Putamen (tissue), 1 donor: Measurements from ENCODE around the gene SRRM3.
"Not testable (repeated sequence)": the region's sequence is repeated elsewhere in the genome, so short reads cannot be mapped to it uniquely, and the experiment has no call there.

Source experiments
- DNase-seq: peaks from one replicate; pipeline ENCODE4 v3.0.0-alpha.2; 2016; ENCODE audit warnings: low spot score

Gene SRRM3

DNA sequence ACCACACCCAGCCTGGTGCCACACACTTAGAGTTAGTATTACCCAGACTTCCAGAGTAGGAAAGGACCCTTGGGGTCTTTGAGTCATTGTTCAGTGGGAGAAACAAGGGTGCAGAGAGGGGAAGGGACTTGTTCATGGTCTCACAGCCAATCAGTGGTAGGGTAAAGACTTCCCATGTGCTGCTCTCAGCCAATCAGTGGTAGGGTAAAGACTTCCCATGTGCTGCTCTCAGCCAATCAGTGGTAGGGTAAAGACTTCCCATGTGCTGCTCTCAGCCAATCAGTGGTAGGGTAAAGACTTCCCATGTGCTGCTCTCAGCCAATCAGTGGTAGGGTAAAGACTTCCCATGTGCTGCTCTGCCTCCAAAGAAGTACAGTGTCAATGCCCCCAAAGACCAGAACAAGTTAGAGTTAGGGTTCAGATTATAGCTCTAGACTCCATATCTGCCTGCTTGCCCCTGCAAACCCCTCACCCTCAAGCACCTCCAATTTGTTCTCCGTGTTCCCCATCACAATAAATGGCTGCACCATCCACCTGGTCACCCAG is 25.3 kb downstream of the SRRM3 start:
- not testable (repeated sequence) for DNase-seq

DNA sequence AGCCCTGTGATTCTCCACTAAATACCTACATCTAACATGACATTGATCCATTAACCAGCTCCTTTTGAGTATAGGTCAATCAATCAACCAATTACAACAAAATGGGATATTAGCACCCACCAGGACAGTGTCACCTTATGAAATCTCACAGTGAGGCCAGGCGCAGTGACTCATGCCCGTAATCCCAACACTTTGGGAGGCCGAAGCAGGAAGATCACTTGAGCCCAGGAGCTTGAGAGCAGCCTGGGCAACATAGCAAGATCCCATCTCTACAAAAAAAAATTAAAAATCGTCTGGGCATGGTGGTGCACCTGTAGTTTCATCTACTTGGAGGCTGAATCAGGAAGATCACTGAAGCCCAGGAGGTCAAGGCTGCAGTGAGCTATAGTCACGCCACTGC is 28.5 kb downstream of the SRRM3 start:
- no peak for DNase-seq

DNA sequence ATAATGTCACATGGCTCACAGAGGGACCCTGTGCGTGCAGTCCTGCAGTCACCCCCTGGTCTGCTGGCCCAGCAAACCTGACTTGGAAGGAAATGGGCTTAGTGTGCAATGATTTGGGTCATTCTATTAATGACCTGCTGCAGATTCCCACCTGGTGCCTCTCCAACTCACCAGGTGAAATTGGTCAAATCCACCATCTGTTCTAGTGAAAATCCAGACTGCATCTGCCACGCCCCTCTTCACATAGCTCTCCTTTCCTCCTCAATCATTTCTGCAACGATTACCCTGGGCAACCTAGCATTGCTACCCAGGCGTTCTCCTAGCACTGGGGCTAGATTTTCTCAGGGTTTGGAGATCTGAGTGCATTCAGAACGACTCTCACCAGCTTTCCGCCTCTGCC is 29.4 kb downstream of the SRRM3 start:
- no peak for DNase-seq

DNA sequence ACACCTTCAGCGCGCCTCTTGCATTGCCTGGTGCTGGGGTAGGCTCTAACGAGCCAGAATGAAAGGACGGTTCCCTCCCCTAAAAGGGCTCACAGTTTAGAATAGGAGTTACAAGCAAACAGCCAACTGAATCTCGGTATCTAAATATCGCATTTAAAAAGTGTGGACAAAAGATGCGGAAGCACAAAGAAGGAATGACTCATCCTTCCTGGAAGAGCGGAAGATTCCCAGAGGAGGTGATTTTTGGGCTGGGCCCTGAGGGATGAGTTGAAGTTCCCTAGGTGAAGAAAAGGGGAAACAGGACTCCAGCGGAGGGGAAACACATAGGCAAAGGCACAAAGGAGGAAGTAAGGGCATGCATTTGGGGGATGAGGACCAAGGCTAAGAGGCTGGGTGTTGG is 29.9 kb downstream of the SRRM3 start:
- no peak for DNase-seq

DNA sequence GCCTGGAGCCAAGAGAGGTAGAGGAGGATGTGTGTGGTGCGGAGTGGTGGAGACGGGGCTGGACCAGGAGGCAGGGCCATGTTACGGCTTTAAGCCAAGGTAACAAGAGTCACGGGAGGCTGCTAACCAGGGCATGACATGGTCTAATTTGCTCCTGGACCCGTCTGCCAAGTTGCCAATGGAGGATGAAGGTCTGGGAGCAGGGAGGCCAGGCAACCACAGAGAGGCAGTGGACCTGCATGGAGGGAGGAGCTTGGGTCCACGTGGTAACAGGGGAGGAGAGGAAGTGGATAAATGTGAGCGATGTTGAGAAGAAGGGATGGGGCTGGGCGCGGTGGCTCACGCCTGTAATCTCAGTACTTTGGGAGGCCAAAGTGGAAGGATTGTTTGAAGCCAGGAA is 31.0 kb downstream of the SRRM3 start:
- DNase-seq, result no peak

DNA sequence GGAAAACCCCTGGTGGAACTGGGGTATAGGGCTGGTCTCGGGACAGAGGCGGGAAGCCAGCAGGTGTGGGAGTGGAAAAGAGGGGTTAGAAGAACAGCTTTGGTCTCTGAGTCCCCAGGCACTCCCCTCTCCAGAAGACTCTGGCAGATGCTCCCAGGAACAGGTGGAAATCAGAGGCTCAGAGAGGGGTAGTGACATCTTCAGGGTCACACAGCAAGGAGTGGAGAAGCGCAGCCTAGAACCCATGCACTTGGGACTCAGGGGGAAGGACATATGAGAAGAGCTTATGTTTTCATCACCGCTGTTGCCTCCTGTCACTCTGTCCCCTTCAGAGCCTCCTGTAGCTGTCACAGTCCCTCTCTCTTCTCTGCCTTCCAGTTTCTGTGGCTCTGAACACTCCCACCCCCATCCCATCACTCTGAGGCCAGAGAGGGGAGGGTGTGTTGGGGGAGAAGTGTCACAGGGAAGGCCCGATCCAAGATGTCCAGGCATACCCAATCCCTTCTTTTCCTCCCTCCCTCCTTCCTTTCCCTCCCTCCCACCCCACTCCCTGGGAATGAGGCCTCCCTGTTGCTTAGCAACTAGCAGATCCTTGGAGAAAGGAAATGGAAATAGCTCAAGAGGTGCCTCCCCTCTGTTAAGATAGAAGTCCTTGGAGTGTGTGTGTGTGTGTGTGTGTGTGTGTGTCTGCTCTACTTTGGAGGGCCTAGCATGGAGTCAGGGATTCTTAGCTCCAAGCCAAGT is 32.0 kb downstream of the SRRM3 start:
- no peak for DNase-seq

DNA sequence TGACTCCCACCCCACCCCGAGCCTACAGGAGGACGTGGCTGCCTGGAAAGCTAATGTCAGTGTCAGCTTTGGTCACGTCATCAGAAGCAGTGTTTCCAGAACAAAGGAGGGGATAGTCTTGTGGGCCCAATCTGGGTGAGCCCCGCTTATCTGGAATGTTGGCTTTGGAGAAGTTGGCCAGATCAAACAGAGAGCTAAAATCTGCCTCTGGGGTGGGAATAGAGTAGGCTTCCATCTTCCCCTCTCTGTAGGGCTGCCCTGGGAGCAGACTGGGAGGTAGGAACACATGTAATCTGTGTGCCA is 32.5 kb downstream of the SRRM3 start:
- DNase-seq, result no peak

DNA sequence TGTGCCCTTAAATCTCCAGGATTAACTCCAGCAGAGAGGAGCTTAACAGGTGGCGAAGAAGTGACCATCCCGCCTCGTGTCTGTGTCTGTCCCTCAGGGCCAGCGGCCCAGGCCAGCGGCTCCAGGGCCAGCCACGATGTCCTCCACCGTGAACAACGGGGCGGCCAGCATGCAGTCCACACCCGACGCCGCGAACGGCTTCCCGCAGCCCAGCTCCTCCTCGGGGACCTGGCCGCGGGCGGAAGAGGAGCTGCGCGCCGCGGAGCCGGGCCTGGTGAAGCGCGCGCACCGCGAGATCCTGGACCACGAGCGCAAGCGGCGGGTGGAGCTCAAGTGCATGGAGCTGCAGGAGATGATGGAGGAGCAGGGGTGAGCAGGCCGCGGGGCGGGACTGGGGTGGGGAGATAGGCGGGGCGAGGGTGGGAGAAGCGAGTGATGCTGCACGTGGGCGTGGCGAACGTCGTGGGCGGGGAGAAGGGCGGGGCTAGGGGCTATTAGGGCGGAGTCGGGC is 33.3 kb downstream of the SRRM3 start:
- DNase-seq, result peak; percentile 64

DNA sequence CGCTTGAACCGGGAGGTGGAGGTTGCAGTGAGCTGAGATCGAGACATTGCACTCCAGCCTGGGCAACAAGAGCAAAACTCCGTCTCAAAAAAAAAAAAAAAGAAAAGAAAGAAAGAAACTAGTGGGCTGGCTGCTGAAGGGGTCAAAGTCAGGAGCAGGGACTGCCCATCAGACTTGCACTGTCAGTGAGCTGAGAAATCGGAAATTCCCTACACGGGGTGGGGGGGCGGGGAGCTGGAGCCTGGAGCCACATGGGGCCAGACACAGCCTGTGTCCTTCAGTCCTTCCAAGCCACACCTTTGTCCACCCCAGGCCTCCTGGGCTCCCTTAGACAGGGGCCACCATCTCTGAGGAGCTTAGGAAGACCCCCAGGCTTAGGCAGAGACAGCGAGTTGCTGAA is 34.5 kb downstream of the SRRM3 start:
- DNase-seq, result no peak

DNA sequence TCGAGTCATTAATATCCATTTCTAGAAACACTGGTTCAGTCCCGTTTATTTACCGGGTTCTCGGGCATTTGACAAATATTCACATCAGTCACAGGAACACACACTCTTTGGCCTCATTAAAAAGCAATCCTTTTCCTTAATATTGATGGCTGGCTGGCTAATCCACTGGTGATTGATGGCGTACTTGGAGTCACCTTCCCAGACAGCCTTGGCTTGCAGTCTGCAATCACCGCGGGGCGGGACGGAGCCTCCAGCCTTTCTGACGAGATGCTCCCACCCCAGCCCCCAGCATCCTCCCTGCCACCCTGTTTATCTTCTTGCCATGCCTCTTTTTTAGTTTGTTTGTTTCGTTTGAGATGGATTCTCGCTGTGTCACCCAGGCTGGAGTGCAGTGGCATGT is 36.6 kb downstream of the SRRM3 start:
- DNase-seq, result no peak

DNA sequence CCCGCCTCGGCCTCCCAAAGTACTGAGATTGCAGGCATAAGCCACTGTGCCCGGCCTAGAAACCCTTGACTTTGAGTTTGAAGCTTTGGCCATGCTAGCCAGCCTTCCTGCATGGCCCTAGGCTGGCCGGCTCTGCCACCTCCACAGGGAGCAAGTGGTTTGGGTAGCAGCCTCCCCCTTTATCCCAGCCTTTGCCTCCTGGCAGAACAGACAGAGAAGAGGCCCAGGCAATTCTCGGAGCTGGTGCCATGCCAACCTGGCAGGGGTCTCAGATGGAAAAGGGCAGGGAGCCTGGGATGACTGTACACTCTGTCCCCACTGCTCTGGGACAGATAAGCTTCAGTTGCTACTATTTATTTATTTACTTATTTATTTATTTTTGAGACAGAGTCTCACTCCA is 39.4 kb downstream of the SRRM3 start:
- DNase-seq, result no peak

DNA sequence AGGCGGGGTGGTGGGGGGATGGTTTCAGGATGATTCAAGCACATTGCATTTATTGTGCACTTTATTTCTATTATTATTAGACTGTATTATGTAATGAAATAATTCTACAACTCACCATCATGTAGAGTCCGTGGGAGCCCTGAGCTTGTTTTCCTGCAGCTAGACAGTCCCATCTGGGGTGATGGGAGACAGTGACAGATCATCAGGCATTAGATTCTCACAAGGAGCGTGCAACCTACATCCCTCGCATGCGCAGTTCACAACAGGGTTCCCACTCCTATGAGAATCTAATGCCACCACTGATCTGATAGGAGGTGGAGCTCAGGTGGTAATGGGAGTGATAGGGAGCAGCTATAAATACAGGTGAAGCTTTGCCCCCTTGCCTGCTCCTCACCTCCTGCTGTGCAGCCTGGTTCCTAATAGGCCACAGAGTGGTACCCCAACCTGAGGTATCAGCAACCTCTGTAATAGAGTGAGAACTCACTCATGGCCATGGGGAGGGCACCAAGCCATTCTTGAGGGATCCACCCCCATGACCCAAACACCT is 40.9 kb downstream of the SRRM3 start:
- not testable (repeated sequence) for DNase-seq

DNA sequence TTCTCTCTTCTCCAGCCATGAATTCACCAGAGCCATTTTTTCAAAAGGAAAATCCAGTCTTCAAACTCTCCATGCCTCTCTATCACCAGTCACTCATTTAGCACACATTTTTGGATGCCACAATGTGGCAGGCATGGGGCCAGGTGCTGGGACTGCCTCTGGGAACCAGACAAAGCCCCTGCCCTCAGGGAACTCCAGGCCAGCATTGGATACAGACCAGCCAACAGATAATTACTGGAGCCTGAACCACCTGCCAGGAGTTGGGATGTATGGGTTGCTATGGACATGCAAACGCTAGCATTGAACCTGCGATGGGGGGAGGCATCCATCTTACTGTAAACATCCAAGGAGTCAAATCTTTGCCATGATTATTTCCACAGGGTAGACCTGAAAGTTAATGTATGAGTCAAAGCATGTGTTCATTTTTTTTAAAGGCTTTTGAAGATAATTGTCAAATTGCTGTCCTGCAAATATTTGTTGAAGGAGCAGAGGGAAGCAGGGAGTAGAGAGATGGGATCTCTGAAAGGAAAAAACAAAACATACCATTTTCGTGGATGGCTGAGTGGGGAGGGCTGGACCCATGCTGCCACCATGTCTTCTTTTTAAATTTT is 43.2 kb downstream of the SRRM3 start:
- no peak for DNase-seq

DNA sequence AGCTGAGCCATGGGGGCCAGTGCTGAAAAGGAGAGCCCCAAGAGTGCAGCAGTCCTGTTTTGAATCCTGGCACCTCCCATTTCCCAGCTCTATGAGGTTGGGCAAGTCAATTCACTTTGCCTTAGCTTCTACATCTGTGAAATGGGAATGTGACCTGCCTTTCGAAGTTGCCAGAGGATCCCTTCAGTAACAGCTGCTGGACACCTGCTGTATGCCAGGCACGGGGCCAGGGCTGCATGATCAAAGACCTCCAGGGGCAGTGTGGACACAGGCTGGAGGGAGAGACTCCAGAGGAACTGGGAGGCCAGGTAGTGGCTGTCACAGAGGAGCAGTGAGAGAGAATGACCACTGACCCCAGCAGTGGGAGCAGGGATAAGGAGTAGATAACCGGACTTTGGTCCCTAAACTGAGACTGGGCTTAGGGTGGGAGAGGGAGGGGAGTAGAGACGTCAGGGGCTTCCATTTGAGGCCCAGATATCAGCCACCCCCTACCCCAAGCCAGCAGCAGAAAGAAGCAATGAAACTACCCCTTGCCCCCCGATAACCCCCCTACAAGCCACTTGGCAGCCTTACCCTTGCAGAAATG is 45.2 kb downstream of the SRRM3 start:
- DNase-seq, result no peak

DNA sequence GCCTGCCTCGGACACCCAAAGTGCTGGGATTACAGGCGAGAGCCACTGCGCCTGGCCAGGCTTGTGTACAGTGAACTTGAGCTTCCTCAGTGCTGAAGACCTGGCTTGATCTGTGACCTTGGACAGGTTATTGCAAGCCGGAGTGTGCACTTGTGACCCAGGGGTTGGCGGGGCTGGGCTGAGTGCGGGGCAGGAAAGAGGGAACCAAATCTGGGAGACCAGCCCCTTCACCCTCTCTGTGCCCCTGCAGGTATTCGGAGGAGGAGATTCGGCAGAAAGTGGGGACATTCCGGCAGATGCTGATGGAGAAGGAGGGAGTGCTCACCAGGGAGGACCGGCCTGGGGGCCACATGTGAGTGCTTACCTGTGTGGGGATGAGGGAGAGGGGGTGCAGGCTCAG is 46.2 kb downstream of the SRRM3 start:
- no peak for DNase-seq

DNA sequence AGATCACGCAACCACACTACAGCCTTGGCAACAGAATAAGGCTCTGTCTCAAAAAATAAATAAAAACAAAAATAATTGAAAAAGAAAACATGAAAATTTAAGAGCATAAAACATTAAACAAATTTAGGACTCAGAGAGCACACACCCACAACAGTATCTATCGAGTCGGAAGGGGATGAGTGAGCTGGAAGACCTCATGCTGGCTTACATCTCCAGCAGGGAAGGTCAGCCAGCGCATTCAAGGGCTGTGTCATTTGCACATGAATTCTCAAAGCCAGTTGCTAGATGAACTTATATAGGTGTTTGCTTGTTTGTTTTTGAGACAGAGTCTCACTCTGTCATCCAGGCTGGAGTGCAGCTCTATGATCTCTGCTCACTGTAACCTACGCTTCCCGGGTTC is 50.3 kb downstream of the SRRM3 start:
- DNase-seq, result no peak

DNA sequence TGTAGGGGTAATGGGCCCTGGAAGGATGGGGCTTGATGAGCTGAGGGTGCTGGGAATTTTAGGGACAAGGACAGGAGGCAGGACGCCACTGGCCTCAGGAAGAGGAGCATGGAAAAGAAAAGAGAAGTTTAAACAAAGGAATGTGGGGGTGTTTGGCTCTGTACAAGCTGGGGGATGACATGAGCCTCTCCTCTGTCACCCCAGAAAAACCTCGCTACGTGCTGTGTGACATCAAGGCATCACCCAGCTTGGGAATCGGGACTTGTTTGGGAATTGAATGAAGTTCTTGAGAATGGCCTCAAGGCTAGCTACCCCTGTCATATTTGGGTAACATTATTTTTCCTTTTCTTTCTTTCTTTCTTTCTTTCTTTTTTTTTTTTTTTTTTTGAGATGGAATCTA is 53.1 kb downstream of the SRRM3 start:
- peak; percentile 62 for DNase-seq

DNA sequence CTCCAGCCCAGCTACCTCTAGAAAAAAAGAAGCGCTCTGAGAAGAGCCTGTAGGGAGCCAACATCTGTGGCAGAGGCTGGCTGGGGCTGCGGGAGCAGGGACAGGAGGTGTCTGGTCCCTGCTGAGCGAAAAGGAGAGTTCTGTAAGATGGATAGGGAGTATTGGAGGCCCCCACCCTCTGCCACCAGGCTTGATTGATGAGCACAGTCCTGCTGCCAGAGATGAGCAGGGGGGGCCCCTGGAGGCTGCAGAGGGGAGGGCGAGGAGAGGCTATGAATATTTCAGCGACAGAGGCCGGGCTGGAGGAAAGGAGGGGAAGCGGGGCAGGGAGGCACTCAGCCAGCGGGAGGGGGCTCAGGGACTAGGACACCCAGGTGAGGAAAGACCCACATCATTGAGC is 56.3 kb downstream of the SRRM3 start:
- no peak for DNase-seq

DNA sequence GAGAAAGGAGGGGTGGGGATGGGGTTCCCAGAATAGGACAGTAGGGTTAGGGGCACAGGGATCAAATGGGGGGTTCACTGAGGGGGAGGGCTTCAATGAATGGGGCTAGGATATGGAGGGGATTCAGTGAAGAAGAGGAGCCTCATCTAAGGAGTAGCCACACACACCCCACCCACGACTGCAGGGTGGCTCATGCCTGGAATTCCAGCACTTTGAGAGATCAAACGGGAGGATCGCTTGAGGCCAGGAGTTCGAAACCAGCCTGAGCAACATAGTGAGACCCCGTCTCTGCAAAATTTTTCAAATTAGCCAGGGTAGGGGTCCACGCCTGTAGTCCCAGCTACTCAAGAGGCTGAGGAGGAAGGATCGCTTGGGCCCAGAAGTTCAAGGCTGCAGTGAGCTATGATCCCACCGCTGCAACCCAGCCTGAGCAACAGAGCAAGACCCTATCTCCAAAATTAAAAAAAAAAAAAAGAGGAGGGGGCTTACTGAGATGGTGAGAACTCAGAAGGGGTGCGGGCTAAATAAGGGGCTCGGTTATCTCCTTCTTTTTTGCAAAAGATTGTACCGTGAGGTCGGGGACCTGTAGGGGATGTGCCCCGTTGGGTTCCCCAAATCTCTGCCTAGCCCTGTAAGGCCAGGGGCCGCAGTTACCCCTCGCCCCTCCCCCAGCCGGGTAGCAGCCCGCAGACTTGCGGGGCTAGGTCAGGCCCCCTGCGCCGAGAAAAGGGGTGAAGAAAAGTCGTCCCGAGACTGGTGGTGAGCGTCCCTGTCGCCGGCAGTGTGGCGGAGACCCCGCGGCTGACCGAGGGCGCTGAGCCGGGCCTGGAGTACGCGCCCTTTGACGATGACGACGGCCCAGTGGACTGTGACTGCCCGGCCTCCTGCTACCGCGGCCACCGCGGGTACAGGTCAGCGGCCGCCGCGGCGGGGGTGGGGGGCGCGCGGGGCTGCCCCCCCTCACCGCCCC is 57.7 kb downstream of the SRRM3 start:
- no peak for DNase-seq

DNA sequence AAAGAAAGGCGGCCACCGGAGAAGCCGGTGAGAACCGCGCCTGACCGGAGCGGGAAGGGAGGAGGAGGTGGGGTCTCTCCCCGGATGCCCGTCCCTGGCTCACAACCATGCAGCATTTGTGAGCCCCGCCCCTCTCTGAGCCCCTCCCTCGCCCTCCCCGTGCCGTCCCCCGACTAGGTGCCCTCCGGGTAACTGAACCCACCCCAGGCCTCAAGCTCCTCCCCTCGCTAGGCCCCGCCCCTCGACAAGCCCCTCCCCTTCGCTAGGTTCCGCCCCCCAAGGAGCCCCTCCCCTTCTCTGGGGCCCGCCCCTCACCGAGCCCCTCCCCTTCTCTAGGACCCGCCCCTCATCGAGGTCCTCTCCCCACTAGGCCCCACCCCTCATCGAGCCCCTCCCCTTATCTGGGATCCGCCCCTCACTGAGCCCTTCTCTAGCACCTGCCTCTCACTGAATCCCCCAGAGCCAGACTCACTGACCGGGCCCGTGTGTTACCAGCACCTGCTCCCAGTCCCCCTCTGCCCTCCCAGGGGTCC is 58.5 kb downstream of the SRRM3 start:
- no peak for DNase-seq

DNA sequence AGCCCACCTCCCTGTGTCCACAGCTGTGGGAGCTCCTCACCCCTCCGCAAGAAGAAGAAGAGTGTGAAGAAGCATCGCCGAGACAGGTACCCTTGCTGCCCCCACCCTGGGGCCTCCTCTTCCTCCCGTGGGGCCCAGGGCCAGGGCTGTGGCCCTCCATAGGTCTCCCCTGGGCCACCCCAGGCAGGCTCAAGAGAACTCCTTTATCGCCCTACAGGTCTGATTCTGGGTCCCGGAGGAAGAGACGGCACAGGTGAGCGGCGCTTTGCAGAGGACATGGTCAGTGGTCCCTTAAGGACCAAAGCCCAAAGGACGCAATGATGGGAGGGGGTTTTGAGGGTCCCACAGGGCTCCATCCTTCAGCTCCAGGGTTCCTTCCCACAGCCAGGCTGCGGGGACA is 59.6 kb downstream of the SRRM3 start:
- no peak for DNase-seq

DNA sequence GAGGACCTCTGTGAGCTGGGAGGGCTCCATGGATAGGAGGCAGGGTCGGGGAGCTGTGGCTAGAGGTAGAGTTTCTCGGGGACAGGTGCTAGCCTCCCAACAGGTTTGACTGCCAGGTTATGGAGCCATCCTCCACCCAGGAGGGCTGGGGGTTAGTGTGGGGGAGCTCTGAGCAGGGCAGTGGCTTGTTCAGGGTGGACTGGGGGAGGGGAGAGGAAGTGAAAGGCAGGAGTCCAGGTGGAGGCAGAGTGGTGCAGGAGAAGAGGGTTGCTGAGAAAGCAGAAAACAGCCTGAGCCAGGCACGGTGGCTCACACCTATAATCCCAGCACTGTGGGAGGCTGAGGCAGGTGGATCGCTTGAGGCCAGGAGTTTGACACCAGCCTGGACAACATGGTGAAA is 60.2 kb downstream of the SRRM3 start:
- DNase-seq, result no peak
